C4-2B (cell line): ENCODE data around the gene DDX46.

Experiments
- CTCF ChIP-seq: fragments of 450-650 bp; conservative IDR thresholded peaks from 2 replicates; pipeline ENCODE4 v1.5.1; 2017; ENCODE audit warnings: mild to moderate bottlenecking
- ZFX ChIP-seq: fragments of 450-650 bp; IDR thresholded peaks from 2 replicates; pipeline ENCODE4 v1.6.1; 2017

- no peak for TF ChIP-seq CTCF
- TF ChIP-seq ZFX: no peak
Observed at GRCh38 chr5:134818776-134819175, 60.2 kb downstream of the DDX46 start.
